ENCODE results near the gene SBK1.

DNA sequence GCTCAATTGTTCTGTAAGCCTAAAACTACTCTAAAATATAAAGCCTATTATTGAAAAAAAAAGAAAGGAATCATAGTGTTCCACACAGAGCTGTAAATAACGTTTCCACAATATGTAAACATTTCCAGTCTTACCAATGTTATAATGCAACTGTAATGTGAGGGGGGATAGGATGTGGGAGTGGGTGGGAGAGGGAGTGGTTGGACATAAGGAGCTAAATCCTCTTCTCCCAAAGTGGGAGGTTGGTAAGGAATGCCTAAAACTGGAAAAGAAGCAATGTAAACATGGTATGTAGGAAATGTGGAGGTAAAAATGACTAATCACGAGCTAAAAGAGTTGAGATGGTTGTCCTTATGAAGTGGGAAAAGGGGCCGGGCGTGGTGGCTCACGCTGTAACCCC lies 17.6 kb upstream of the SBK1 start:
- TF ChIP-seq, protein P1, sequence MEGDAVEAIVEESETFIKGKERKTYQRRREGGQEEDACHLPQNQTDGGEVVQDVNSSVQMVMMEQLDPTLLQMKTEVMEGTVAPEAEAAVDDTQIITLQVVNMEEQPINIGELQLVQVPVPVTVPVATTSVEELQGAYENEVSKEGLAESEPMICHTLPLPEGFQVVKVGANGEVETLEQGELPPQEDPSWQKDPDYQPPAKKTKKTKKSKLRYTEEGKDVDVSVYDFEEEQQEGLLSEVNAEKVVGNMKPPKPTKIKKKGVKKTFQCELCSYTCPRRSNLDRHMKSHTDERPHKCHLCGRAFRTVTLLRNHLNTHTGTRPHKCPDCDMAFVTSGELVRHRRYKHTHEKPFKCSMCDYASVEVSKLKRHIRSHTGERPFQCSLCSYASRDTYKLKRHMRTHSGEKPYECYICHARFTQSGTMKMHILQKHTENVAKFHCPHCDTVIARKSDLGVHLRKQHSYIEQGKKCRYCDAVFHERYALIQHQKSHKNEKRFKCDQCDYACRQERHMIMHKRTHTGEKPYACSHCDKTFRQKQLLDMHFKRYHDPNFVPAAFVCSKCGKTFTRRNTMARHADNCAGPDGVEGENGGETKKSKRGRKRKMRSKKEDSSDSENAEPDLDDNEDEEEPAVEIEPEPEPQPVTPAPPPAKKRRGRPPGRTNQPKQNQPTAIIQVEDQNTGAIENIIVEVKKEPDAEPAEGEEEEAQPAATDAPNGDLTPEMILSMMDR (IDR thresholded peaks at IDR 0.05): no peak
- TF ChIP-seq POLR2A (IDR thresholded peaks at IDR 0.05): no peak

Measured in lower leg skin (tissue), 3 donors.